NCI-H1930 (cell line): Measurements from ENCODE around the gene ACR.
A peak's percentile ranks its signal among the peaks of the same experiment; 100 is the strongest.

ENCODE experiments used
- DNase-seq, 2 experiments: peaks; one replicate each; lab custom pipeline; 2025; lab: John Stamatoyannopoulos, UW

ACR gene

DNA sequence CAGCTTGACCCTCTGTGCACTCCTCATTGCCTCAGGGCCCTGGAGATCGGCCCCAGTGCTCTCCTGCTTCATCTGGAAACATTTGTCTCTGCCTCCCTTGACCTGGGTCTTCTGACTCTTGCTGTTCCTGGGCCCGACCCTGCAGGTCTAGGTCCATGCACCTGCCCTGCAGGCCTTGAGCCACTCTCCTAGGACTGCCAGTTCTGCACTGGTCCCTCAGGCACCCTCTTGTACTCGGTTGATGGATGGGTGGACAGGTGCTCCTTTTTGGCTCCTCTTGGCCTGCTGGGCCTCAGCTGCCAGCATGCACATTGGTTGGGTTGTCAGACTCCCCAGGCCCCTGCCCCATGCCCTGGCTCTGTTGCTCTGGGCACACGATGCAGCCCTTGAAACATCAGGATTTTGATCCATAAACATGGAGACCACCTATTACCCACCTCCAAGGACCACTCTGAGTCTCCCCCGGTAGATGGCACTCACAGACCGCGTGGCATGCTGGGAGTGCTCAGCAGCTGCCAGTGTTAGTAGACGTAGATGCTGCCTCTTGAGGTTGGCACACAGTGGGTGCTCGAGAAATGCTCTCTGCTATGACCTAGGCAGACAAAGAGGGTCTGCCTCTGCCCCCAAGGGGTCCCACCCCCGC lies 20.2 kb upstream of the ACR start:
- DNase-seq = no peak

DNA sequence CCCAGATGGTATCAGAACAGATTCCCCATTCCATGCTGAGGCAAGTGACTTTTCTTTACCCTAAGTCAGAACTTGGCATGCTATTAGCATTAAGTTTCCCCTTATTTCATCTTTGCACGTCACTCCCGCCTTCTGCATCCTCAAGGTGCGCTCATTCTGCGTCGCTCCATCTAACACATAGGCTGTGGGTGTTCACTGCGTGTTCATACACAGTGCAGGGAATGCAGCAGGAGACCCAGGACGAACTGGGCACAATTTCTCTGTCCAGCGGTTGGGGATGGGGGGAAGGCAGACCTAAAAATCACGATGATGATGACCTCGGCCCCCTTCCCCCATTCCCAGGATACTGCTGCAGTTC lies 19.7 kb upstream of the ACR start:
- DNase-seq = no peak

DNA sequence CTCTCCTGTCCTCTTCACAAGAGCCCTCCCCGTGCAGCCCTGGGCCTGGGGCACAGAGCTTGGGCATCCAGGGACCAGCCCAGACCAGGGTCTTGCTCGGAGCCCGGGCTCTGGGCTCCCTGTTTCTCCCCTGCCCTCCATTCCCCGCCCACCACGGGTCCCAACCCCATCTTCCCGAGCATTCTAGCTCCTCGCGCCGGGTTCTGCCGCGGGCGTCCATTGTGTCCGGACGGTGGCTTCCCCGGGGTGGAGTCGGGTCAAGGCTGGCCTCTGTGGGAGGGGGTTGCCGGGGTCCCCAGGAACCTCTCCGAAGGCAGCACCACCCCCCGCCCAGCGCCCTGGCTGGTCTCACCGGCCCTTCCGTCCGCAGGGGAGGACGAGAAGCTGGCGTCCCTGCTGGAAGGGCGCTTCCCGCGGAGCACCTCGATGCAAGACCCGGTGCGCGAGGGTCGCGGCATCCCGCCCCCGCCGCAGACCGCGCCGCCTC lies 18.1 kb upstream of the ACR start:
- no peak for DNase-seq

DNA sequence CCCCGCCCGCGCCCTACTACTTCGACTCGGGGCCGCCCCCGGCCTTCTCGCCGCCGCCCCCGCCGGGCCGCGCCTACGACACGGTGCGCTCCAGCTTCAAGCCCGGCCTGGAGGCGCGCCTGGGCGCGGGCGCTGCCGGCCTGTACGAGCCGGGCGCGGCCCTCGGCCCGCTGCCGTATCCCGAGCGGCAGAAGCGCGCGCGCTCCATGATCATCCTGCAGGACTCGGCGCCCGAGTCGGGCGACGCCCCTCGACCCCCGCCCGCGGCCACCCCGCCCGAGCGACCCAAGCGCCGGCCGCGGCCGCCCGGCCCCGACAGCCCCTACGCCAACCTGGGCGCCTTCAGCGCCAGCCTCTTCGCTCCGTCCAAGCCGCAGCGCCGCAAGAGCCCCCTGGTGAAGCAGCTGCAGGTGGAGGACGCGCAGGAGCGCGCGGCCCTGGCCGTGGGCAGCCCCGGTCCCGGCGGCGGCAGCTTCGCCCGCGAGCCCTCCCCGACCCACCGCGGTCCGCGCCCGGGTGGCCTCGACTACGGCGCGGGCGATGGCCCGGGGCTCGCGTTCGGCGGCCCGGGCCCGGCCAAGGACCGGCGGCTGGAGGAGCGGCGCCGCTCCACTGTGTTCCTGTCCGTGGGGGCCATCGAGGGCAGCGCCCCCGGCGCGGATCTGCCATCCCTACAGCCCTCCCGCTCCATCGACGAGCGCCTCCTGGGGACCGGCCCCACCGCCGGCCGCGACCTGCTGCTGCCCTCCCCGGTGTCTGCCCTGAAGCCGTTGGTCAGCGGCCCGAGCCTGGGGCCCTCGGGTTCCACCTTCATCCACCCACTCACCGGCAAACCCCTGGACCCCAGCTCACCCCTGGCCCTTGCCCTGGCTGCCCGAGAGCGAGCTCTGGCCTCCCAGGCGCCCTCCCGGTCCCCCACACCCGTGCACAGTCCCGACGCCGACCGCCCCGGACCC lies 17.4 kb upstream of the ACR start:
- no peak for DNase-seq

DNA sequence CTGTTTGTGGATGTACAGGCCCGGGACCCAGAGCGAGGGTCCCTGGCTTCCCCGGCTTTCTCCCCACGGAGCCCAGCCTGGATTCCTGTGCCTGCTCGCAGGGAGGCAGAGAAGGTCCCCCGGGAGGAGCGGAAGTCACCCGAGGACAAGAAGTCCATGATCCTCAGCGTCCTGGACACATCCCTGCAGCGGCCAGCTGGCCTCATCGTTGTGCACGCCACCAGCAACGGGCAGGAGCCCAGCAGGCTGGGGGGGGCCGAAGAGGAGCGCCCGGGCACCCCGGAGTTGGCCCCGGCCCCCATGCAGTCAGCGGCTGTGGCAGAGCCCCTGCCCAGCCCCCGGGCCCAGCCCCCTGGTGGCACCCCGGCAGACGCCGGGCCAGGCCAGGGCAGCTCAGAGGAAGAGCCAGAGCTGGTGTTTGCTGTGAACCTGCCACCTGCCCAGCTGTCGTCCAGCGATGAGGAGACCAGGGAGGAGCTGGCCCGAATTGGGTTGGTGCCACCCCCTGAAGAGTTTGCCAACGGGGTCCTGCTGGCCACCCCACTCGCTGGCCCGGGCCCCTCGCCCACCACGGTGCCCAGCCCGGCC lies 16.7 kb upstream of the ACR start:
- DNase-seq = no peak

DNA sequence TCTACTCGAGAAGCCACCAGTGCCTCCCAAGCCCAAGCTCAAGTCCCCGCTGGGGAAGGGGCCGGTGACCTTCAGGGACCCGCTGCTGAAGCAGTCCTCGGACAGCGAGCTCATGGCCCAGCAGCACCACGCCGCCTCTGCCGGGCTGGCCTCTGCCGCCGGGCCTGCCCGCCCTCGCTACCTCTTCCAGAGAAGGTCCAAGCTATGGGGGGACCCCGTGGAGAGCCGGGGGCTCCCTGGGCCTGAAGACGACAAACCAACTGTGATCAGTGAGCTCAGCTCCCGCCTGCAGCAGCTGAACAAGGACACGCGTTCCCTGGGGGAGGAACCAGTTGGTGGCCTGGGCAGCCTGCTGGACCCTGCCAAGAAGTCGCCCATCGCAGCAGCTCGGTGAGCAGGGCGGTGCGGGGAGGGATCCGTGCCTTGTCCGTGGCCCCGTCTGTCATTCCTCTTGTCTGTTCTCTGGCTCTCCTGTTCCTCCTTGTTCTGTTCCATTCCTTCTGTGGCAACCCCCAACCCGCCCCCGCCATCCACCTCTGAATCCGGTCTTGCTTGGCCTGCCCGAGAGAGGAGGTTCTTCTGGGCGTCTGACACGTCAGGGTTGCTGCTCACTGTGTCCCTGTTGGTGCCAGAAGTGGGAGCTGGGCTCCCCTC lies 15.8 kb upstream of the ACR start:
- DNase-seq = no peak

DNA sequence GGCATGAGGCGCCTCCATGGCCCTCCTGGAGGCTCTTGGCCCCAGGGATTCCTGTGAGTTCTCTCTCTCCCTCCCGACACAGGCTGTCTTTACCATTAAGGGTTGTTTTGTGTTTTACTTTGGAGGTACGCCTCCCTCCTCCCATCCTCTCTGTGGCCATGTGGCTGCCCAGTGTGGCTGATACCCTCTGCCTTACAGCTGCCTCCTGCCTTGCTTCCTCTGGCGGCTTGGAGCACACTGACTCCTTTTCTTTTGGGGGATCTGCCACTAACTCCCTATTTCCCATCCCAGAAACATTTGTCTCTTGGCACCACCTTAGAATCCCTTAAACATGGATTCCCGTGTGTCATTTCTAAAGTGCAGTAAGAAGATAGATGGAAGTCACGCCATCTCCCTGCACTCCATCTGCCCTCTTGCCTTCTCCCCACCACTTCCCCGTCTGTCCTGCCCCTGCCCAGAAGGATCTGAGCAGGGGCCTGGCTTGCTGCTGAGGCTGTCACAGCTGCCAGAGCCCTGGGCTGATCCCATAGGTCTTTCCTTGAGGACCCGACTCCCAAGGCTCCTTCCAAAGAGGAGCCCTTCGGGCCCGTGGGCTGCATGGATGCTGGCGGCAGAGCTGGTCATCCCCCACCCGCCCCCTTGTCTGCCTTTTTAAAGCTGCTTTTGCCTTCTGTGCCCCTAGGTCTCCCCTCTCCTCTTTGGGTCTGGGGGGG lies 15.1 kb upstream of the ACR start:
- DNase-seq = no peak

DNA sequence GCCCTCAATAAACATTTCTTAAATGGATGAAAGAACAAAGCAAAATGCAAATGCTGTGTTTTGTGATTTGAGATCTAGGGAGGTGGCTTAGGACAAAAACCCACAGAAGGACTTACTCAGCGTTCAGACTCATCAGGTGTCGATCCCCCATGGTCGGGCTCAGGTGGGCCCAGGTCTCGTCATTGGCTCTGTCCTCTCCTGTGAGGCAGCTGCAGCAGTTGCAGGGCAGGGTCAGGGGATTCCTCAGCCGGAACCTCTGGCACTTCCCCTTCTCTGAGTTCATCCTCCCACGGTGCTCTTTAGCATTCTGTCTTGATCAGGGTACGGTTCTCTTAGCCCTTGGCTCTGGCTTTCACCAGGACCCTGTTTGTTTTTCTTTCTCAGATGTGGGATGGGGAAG lies 14.0 kb upstream of the ACR start:
- DNase-seq = no peak

DNA sequence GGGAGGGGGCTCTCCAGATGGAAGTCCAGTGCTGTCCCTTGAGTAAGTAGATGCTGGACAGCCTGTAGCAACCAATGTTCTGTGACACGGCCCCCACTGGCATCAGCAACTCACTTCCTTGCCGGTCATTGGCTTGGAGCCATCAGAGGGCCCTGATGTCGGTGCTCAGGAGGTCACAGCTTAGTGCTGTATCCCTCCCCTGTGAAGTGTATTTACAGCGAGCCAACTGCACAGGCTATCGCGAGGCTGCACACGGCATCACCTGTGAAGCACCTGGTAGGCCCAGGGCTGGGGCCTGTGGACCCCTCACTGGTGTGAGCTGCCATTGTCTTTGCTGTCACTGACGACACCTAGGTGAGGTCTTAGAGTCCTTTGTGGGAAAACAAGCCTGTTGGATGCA lies 13.4 kb upstream of the ACR start:
- no peak for DNase-seq

DNA sequence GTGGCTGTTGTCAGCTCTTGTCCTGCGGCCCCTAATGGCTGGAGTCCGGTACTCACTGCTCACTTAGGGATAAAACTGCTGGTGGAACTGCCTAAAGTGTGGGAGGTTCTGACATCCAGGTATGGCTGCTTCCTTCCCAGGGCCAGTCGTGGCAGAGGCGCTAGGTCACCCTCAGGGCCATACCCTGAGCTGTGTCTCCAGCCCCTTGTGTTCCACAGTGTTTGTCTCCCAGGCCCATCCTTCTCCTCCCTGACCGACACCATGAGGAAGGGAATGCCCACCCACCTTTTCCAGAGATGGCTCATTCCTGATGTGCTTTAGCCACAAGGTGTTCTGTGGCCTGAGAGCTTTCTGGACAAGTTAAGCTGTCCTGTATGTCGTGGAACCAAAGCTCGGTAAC lies 12.4 kb upstream of the ACR start:
- DNase-seq = no peak

DNA sequence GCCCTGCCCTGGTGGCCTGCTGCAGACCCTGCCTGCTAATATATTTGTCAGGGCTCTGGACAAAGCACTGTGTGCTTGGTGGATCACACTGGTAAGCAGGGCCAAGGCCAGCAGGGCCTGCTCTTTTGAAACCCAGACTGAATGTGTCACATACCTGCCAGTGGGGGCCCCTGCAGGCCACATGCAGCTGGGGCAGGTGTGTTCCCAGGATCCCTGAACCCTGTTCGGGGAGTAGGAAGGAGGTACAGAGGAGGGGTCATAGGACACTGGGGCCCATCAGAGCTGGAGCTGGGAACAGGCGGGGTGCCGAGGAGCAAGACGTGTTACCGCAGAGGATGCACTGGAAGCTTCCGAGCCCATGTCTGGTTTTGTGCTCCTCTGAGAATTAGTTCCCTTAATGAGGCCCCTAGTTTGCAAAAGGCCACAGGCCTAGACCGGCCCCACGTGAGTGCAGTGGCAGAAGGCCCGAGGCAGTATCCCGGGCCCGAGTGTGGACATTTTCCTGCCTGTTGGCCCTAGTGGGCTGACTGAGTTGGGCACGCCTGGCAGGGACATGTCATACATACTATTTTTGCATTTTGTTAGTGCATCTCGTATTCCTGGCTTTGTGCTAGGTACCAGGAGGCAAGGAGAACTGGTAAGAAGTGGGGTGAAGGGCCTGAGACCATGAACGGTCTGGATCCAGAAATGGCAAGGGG lies 11.2 kb upstream of the ACR start:
- DNase-seq = no peak

DNA sequence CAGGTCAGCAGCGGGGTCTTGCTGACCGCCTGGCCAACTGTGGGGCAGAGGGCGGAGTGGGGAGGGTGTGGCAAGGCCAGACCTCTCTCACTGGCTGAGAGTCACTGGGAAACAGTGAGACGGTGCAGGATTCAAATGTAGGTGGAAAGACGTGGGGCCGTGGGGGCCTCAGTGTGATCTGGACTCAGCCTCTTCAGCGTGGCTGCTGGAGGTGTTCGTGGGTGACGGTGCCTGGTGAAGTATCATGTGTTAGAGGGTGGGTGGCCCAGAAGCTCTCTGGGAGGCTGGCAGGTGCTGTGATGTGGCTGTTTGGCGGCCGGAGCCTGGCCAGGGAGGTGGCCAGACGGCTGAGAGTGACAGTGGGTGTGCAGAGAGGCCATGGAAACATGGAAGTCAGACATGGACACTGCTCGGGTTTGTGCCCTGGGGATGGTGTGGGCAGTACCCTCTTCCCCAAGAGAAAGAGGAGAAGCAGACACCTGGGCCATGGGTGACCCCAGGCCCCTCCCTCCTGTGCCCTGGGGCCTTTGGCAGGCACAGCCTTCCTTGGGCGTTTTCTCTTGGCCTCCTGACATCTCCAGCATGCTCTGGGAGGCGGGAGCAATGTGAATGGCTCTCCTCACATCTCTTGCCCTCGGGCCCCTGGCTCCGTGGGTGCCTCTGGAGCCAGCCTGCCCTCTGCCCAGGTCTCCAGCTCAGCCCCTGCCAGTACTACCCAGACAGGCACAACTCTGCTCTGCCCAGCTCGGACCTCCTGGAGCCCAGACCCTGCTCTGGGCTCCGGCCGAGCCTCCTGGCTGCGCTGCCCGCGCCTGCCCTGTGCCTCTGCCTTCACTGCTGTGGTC lies 10.1 kb upstream of the ACR start:
- no peak for DNase-seq

DNA sequence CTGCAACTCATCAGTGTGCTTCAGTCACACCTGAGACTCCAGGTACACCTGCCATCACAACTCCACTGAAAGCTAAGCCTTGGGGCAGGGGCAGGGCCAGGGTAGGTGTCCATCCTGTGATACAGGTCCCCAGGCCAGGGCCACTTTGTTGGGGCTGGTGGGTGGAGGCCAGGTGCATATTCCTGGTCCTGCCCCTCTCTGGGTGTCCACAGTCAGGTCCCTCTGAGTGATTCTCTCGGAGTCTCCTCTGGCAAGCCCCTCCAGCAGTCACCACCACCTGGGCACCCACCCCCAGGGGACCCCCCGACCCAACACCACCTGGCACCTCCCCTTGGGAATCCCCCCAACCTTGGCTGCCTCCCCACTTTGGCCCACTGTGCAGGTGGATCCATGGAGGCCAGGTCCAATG lies 9.5 kb upstream of the ACR start:
- no peak for DNase-seq

DNA sequence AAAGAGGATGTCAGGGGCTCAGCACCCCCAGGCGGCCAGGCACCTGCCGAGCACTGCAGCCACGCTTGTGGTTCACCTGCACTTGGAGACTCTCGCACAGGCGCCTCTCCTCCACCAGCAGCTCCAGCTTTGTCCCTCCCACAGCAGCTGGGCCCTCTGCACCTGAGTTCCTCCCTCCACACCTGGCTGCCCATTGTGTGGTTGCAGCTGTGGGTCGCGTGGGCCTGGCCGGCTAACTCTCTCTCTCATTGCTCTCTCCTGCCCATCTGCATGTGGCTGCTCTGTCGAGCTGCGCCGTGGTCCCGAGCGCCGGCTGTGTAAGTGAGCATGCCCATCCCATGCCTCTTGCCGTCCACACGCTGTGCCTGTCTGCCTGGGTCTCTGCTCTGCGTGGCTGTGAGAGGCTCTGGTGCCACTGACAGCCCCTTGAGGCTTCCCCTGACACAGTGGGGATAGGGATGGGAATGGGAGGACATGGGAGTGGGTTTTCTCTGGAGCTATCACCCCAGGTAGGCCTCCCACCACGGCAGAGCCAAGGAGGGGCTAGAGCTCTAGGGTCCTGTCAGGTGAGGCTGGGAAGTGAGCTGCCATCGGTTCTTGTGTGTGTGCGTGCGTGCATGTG lies 8.5 kb upstream of the ACR start:
- DNase-seq = no peak

DNA sequence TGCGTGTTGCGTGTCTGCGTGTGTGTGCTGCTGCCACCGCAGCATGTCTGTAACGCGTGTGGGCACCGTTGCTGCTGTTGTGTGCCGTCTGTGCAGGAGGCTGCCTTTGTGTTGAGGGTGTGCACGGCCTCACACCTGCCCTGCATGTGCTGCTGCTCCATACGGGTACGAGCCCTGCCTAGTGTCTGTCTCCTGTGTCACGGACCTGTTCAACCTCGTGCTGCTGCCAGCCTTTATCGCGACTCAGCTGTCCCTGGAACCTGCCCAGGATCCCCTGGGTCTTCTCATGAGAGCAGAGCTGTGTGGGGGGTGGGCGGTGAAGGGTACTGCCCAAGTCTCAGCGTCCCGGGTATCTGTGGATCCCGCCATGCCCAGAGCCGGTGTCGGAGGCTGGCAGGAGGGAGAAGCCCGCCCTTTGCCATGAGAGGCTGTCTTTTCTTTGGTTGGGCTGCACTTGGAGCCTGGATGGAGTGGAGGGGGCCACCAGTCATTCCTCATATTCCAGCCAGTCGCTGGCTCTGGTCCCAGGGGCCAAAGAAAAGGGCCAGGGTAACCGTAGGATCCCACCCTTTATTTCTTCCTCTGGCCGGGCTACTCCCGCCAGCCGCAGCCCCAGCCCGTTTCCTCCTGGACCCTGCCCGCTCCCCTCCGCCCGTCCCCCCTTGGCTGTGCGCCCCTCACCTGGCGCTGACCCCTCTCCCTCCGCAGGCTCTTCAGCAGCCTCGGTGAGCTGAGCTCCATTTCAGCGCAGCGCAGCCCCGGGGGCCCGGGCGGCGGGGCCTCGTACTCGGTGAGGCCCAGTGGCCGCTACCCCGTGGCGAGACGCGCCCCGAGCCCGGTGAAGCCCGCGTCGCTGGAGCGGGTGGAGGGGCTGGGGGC lies 7.8 kb upstream of the ACR start:
- no peak for DNase-seq

DNA sequence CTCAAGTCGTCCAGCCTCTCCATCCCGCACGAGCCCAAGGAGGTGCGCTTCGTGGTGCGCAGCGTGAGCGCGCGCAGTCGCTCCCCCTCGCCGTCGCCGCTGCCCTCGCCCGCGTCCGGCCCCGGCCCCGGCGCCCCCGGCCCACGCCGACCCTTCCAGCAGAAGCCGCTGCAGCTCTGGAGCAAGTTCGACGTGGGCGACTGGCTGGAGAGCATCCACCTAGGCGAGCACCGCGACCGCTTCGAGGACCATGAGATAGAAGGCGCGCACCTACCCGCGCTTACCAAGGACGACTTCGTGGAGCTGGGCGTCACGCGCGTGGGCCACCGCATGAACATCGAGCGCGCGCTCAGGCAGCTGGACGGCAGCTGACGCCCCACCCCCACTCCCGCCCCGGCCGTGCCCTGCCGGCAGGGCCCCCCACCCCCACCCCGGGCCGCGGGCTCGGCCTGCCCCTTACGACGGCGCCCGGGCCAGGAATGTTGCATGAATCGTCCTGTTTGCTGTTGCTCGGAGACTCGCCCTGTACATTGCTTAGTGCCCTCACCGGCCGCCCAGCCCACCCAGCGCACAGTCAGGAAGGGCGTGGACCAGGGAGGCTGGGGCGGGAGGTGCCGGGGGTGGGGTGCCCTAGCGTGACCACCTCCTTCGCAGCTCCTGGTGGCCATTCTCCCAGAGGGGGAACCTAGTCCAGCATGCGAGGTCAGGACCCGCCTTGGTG lies 6.9 kb upstream of the ACR start:
- DNase-seq = no peak

DNA sequence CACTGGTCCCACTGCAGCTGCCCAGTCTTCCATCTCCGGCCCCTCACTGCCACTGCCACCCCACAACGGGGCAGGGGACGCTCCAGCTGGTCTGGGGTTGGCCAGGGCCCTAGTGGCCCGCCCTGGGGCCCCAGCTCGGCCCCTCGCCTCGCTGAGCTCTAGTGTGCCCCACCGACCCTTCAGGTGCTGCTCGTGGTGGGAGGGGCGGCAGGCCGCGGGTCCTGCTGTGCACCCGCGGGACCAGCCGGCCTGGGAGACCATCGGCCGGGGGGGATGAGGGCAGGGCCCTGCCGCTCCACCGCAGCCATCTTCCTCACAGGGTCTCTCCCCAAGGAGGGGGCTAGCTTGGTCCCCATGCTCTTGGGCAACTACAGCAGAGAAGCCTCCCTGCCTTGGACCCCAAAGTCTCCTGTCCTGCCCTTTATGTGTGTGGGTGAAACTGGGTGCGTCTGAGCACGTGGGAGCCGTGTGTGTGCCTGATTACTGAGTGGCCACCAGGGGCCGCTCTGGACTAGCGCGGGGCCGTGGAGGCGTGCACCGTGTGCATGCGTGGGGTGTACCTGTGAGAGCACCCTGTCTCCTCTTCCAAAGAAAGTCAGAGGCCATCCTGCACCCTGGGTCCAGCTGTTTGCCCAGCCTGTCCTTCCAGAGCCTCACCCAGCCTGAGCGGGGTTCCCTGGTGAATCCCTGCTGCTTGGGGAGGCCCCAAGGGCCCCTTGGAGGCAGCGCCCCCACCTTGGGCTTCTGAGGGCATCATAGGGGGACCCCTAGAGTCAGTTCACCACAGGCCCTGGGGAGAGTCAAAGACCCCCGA lies 6.0 kb upstream of the ACR start:
- DNase-seq = peak in 1 of 2 experiments; percentile 6
